ENCODE results near the gene PKN2.
"Not testable (repeated sequence)": the region's sequence is repeated elsewhere in the genome, so short reads cannot be mapped to it uniquely, and the experiment has no call there.

The PKN2 gene

DNA sequence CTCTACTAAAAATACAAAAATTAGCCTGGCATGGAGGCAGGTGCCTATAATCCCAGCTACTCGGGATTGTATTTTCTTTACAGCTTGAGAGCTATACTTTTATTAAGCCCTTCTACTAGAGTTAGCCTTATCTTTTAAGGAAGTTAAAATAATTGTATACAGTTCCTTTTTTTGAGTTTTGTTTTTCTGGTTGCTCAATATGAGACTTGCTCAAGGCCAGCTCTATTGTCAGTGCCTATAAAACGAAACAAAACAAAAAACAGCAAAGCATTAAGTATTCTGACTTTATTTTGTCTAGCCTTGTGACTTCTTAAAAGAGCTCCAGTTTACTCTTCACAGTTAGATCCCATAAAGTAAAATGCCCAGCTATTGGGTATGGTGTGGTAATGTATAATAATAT lies 17.2 kb downstream of the PKN2 start:
- Histone ChIP-seq H3K9me3 (ENCODE audit: control insufficient read depth, insufficient read depth, low read depth, low read length) (no peaks in the 10 kb centered on the region), H3K4me3 (ENCODE audit: low read depth, low read length) (no peak overlapping the region), H3K27me3 (ENCODE audit: control insufficient read depth, insufficient read depth, low read length) (no peaks in the 10 kb centered on the region), H3K27ac (ENCODE audit: low read depth, low read length) (no peak overlapping the region), H3K9ac (ENCODE audit: low read length) (no peak overlapping the region), H3K36me3 (ENCODE audit: control insufficient read depth, insufficient read depth, low read length) (peaks cover 4% of the 10 kb centered on the region; the same call in 1 of the 2 replicates), H3K4me1 (ENCODE audit: control insufficient read depth, insufficient read depth, low read length) (peaks cover 12% of the 10 kb centered on the region)

DNA sequence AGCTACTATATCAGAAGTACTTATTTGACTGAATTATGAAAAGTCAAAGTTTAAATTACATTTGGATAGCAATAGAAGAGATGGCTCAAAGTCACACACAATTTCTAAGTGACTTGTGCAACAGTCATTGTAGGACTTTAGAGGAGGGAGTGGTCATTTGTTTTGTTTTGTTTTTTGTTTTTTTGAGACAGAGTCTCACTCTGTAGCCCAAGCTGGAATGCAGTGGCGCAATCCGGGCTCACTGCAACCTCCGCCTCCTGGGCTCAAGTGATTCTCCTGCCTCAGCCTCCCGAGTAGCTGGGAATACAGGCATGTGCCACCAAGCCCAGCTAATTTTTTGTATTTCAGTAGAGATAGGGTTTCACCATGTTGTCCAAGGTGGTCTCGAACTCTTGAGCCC lies 17.7 kb downstream of the PKN2 start:
- H3K27me3 ChIP-seq (ENCODE audit: control insufficient read depth, insufficient read depth, low read length); H3K27ac ChIP-seq (ENCODE audit: low read depth, low read length); H3K9me3 ChIP-seq (ENCODE audit: control insufficient read depth, insufficient read depth, low read depth, low read length); H3K4me3 ChIP-seq (ENCODE audit: low read depth, low read length); H3K9ac ChIP-seq (ENCODE audit: low read length); H3K36me3 ChIP-seq (ENCODE audit: control insufficient read depth, insufficient read depth, low read length): not testable (repeated sequence)
- peaks cover 11% of the 10 kb centered on the region for H3K4me1 ChIP-seq (ENCODE audit: control insufficient read depth, insufficient read depth, low read length)

DNA sequence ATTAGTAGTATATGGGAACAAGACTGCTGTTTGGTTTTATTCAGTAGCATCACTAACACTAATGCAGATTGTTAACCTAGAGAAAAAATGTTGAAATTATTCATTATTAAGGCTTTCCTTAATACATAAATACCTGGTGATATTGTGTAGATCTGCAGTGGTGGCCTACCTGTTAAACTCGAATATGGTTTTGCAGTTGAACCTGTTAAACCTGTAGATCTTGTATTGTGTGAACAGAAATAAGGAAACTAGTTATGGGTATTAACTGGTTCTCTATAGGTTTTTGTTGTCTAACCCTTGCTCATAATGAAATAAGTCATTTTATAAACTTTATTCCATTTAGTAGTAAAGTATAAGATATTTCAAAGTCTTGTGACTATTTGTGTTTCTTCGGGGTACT lies 23.9 kb downstream of the PKN2 start:
- H3K27ac ChIP-seq (ENCODE audit: low read depth, low read length): no peak overlapping the region
- peaks cover 6% of the 10 kb centered on the region; the same call in 1 of the 2 replicates for H3K36me3 ChIP-seq (ENCODE audit: control insufficient read depth, insufficient read depth, low read length)
- H3K4me3 ChIP-seq (ENCODE audit: low read depth, low read length): no peak overlapping the region
- no peak overlapping the region for H3K9ac ChIP-seq (ENCODE audit: low read length)
- H3K9me3 ChIP-seq (ENCODE audit: control insufficient read depth, insufficient read depth, low read depth, low read length): no peaks in the 10 kb centered on the region; the same call in 1 of the 2 replicates
- H3K27me3 ChIP-seq (ENCODE audit: control insufficient read depth, insufficient read depth, low read length): no peaks in the 10 kb centered on the region
- no peaks in the 10 kb centered on the region for H3K4me1 ChIP-seq (ENCODE audit: control insufficient read depth, insufficient read depth, low read length)

DNA sequence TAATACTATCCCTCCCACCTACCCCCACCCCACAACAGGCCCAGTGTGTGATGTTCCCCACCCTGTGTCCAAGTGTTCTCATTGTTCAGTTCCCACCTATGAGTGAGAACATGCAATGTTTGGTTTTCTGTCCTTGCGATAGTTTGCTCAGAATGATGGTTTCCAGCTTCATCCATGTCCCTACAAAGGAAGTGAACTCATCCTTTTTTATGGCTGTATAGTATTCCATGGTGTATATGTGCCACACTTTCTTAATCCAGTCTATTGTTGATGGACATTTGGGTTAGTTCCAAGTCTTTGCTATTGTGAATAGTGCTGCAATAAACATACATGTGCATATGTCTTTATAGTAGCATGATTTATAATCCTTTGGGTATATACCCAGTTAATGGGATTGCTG lies 28.8 kb downstream of the PKN2 start:
- not testable (repeated sequence) for H3K36me3 ChIP-seq (ENCODE audit: control insufficient read depth, insufficient read depth, low read length); H3K4me1 ChIP-seq (ENCODE audit: control insufficient read depth, insufficient read depth, low read length); H3K9me3 ChIP-seq (ENCODE audit: control insufficient read depth, insufficient read depth, low read depth, low read length); H3K9ac ChIP-seq (ENCODE audit: low read length); H3K27ac ChIP-seq (ENCODE audit: low read depth, low read length); H3K27me3 ChIP-seq (ENCODE audit: control insufficient read depth, insufficient read depth, low read length); H3K4me3 ChIP-seq (ENCODE audit: low read depth, low read length)

DNA sequence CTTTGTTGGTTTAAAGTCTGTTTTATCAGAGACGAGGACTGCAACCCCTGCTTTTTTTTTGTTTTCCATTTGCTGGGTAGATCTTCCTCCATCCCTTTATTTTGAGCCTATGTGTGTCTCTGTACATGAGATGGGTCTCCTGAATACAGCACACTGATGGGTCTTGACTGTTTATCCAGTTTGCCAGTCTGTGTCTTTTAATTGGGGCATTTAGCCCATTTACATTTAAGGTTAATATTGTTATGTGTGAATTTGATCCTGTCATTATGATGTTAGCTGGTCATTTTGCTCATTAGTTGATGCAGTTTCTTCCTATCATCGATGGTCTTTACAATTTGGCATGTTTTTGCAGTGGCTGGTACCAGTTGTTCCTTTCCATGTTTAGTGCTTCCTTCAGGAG lies 32.5 kb downstream of the PKN2 start:
- not testable (repeated sequence) for H3K9me3 ChIP-seq (ENCODE audit: control insufficient read depth, insufficient read depth, low read depth, low read length); H3K4me3 ChIP-seq (ENCODE audit: low read depth, low read length); H3K36me3 ChIP-seq (ENCODE audit: control insufficient read depth, insufficient read depth, low read length); H3K4me1 ChIP-seq (ENCODE audit: control insufficient read depth, insufficient read depth, low read length); H3K9ac ChIP-seq (ENCODE audit: low read length); H3K27ac ChIP-seq (ENCODE audit: low read depth, low read length); H3K27me3 ChIP-seq (ENCODE audit: control insufficient read depth, insufficient read depth, low read length)

DNA sequence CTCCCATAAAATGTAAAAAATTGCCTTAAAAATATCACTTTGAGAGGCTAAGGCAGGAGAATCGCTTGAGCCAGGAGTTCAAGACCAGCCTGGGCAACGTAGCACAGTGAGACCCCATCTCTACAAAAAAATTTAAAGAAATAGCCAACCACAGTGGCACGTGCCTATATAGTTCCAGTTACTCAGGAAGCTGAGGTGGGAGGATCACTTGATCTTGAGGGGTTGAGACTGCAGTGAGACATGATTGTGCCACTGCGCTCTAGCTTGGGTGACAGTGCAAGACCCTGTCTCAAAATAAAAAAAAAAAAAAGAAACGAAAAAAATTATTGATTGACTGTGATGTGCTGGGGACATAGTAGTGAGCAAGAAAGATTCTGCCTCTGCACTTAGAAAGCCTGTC lies 38.4 kb downstream of the PKN2 start:
- no peak overlapping the region for H3K27ac ChIP-seq (ENCODE audit: low read depth, low read length)
- no peak overlapping the region for H3K9ac ChIP-seq (ENCODE audit: low read length)
- H3K4me1 ChIP-seq (ENCODE audit: control insufficient read depth, insufficient read depth, low read length): no peaks in the 10 kb centered on the region
- H3K36me3 ChIP-seq (ENCODE audit: control insufficient read depth, insufficient read depth, low read length): no peaks in the 10 kb centered on the region
- H3K9me3 ChIP-seq (ENCODE audit: control insufficient read depth, insufficient read depth, low read depth, low read length): no peaks in the 10 kb centered on the region
- no peak overlapping the region for H3K4me3 ChIP-seq (ENCODE audit: low read depth, low read length)
- H3K27me3 ChIP-seq (ENCODE audit: control insufficient read depth, insufficient read depth, low read length): no peaks in the 10 kb centered on the region

DNA sequence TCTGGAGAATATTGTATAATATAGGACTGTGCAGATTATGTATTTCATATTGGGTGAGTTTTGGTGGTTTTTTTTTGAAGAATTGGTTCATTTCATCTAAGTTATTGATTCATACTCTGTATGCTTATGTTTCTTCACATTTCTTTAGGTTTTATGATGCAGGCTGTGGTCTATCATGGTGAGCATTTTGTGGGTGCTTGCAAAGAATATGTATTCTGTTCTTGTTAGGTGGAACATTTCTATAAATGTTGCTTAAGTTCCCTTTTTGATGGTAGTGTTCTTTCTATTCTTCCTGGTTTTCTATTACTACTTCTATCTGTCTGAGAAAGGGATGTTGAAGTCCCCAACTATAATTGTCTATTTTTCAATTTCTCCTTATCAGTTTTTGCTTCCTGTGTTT lies 42.6 kb downstream of the PKN2 start:
- no peaks in the 10 kb centered on the region for H3K9me3 ChIP-seq (ENCODE audit: control insufficient read depth, insufficient read depth, low read depth, low read length)
- no peaks in the 10 kb centered on the region for H3K36me3 ChIP-seq (ENCODE audit: control insufficient read depth, insufficient read depth, low read length)
- H3K4me1 ChIP-seq (ENCODE audit: control insufficient read depth, insufficient read depth, low read length): no peaks in the 10 kb centered on the region
- H3K27me3 ChIP-seq (ENCODE audit: control insufficient read depth, insufficient read depth, low read length): no peaks in the 10 kb centered on the region
- no peak overlapping the region for H3K9ac ChIP-seq (ENCODE audit: low read length)
- no peak overlapping the region for H3K27ac ChIP-seq (ENCODE audit: low read depth, low read length)
- H3K4me3 ChIP-seq (ENCODE audit: low read depth, low read length): no peak overlapping the region

DNA sequence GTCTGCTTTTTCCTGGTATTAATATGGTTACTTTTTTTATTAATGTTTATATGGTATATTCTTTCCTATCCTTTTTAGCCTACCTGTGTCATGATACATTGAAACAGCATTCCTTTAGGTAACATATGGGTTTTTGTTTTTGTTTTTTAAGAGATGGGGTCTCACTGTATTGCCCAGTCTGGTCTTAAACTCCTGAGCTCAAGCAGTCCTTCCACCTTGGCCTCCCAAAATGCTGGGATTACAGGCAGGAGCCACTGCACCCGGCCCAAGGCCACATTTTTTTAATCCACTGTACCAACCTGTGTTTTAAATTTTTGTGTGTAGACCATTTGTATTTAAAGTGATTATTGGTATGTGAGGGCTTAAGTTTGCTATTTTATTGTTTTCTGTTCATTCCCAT lies 43.1 kb downstream of the PKN2 start:
- H3K4me1 ChIP-seq (ENCODE audit: control insufficient read depth, insufficient read depth, low read length): no peaks in the 10 kb centered on the region

DNA sequence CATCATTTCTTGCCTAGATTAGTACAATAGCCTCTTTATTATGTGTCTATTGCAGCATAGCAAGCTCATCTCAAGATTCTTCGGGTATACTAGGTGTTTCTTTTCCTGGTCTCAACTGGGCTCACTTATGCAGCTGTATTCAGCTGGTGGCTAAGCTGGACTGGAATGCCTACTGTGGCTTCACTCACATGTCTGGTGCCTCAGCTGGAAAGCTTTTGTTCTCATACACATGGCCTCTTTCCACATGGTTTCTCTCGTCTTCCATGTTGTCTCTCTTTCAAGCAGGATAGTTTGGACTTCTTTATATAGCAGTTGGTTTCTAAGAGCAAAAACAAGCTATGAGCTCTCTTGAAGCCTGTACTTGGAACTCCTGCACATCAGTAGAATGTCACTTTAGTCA lies 45.2 kb downstream of the PKN2 start:
- Histone ChIP-seq H3K4me1 (ENCODE audit: control insufficient read depth, insufficient read depth, low read length) (no peaks in the 10 kb centered on the region), H3K27me3 (ENCODE audit: control insufficient read depth, insufficient read depth, low read length) (no peaks in the 10 kb centered on the region), H3K4me3 (ENCODE audit: low read depth, low read length) (no peak overlapping the region), H3K36me3 (ENCODE audit: control insufficient read depth, insufficient read depth, low read length) (no peaks in the 10 kb centered on the region), H3K9ac (ENCODE audit: low read length) (no peak overlapping the region), H3K9me3 (ENCODE audit: control insufficient read depth, insufficient read depth, low read depth, low read length) (no peaks in the 10 kb centered on the region), H3K27ac (ENCODE audit: low read depth, low read length) (no peak overlapping the region)

More for the DNA sequence above, 43.1 kb downstream of the PKN2 start:
- Histone ChIP-seq H3K9me3 (ENCODE audit: control insufficient read depth, insufficient read depth, low read depth, low read length) (no peaks in the 10 kb centered on the region), H3K9ac (ENCODE audit: low read length) (no peak overlapping the region), H3K27ac (ENCODE audit: low read depth, low read length) (no peak overlapping the region), H3K36me3 (ENCODE audit: control insufficient read depth, insufficient read depth, low read length) (no peaks in the 10 kb centered on the region), H3K4me3 (ENCODE audit: low read depth, low read length) (no peak overlapping the region), H3K27me3 (ENCODE audit: control insufficient read depth, insufficient read depth, low read length) (no peaks in the 10 kb centered on the region)

DNA sequence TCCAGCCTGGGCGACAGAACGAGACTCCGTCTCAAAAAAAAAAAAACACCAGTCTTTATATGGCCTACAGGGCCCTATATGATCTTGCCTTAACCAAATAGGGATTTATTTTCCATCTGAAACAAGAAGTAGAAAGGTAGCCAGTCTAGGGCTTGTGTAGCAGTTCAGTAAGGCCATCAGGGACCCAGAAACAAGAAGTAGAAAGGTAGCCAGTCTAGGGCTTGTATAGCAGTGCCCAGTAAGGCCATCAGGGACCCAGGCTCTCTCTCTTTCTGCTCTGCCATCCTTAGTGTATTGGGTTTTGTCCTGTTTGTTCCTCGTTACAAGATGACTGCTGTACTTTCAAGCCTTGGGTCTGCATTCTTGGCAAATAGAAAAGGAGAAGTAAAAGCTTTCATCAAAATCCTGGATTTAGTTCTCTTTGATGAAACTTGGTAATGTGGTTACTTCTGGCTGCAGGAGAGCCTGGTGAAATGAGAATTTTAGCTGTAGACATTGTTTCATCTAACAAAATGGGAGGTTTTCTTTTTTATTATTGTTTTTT lies 46.1 kb downstream of the PKN2 start:
- Histone ChIP-seq H3K9ac (ENCODE audit: low read length) (no peak overlapping the region), H3K27ac (ENCODE audit: low read depth, low read length) (no peak overlapping the region; the same call in 1 of the 2 replicates), H3K4me1 (ENCODE audit: control insufficient read depth, insufficient read depth, low read length) (no peaks in the 10 kb centered on the region), H3K9me3 (ENCODE audit: control insufficient read depth, insufficient read depth, low read depth, low read length) (no peaks in the 10 kb centered on the region), H3K36me3 (ENCODE audit: control insufficient read depth, insufficient read depth, low read length) (no peaks in the 10 kb centered on the region), H3K4me3 (ENCODE audit: low read depth, low read length) (no peak overlapping the region), H3K27me3 (ENCODE audit: control insufficient read depth, insufficient read depth, low read length) (no peaks in the 10 kb centered on the region)

DNA sequence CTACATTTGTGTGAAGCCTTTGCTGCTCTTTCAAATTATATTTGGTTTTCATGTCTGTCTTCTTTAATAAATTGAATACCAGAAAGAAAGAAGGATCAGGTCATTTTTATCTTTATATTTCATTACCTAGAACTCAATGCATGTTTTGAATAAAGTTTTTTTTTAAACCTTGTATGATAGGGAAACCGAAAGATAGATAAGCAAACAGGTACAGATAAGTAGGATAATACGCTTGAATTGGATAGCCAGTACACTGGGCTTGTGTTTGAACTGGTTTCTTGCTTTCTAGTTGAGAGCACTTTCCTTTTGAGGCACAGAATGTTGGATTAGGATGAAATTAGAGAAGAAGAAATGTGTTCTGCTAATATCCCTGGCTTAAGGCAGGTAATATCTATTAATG lies 46.9 kb downstream of the PKN2 start:
- no peak overlapping the region for H3K4me3 ChIP-seq (ENCODE audit: low read depth, low read length)
- H3K36me3 ChIP-seq (ENCODE audit: control insufficient read depth, insufficient read depth, low read length): no peaks in the 10 kb centered on the region
- no peak overlapping the region for H3K27ac ChIP-seq (ENCODE audit: low read depth, low read length)
- H3K4me1 ChIP-seq (ENCODE audit: control insufficient read depth, insufficient read depth, low read length): no peaks in the 10 kb centered on the region
- no peaks in the 10 kb centered on the region for H3K27me3 ChIP-seq (ENCODE audit: control insufficient read depth, insufficient read depth, low read length)
- H3K9me3 ChIP-seq (ENCODE audit: control insufficient read depth, insufficient read depth, low read depth, low read length): 0 out of 2 replicates have a peak, but pooled peaks cover 4% of the 10 kb centered on the region
- no peak overlapping the region for H3K9ac ChIP-seq (ENCODE audit: low read length)

All from HUES6 (cell line).